HS-27A (cell line): Measurements from ENCODE around the gene JOSD1.

ENCODE experiments used
- DNase-seq: peaks from one replicate; pipeline ENCODE4 v3.0.0-alpha.2; 2012; ENCODE audit warnings: low read depth, missing footprints

JOSD1 gene

GRCh38 chr22:38733329-38733723 lies 32.6 kb upstream of the JOSD1 start:
- DNase-seq = no peak

GRCh38 chr22:38732251-38732815 lies 31.6 kb upstream of the JOSD1 start:
- no peak for DNase-seq

- no peak for DNase-seq
These were observed 31.0 kb upstream of the JOSD1 start for GRCh38 chr22:38731703-38732161.

- no peak for DNase-seq
These were observed 29.7 kb upstream of the JOSD1 start for GRCh38 chr22:38730411-38730871.

GRCh38 chr22:38729946-38730345 lies 29.2 kb upstream of the JOSD1 start:
- no peak for DNase-seq

GRCh38 chr22:38728871-38729796 lies 28.4 kb upstream of the JOSD1 start:
- DNase-seq = no peak

GRCh38 chr22:38727530-38728451 lies 27.0 kb upstream of the JOSD1 start:
- no peak for DNase-seq

GRCh38 chr22:38727123-38727522 lies 26.4 kb upstream of the JOSD1 start:
- DNase-seq = no peak

GRCh38 chr22:38725900-38726655 lies 25.3 kb upstream of the JOSD1 start:
- no peak for DNase-seq

- DNase-seq = no peak
These were observed 24.3 kb upstream of the JOSD1 start for GRCh38 chr22:38724926-38725571.

GRCh38 chr22:38724176-38724575 lies 23.4 kb upstream of the JOSD1 start:
- no peak for DNase-seq

- DNase-seq = no peak
These were observed 20.8 kb upstream of the JOSD1 start for GRCh38 chr22:38721551-38721950.

GRCh38 chr22:38720350-38720749 lies 19.6 kb upstream of the JOSD1 start:
- no peak for DNase-seq

GRCh38 chr22:38719196-38719595 lies 18.5 kb upstream of the JOSD1 start:
- DNase-seq = no peak

GRCh38 chr22:38718414-38718813 lies 17.7 kb upstream of the JOSD1 start:
- peak; percentile 60 for DNase-seq

- DNase-seq = no peak
These were observed 16.5 kb upstream of the JOSD1 start for GRCh38 chr22:38717244-38717643.

- no peak for DNase-seq
These were observed 16.1 kb upstream of the JOSD1 start for GRCh38 chr22:38716826-38717225.

GRCh38 chr22:38716271-38716670 lies 15.5 kb upstream of the JOSD1 start:
- DNase-seq = no peak

- no peak for DNase-seq
These were observed 15.1 kb upstream of the JOSD1 start for GRCh38 chr22:38715852-38716251.

- DNase-seq = no peak
These were observed 14.5 kb upstream of the JOSD1 start for GRCh38 chr22:38715176-38715764.

- DNase-seq = no peak
These were observed 13.2 kb upstream of the JOSD1 start for GRCh38 chr22:38713921-38714320.
